NCI-H2107 treated with DMSO at 0.1 percent for 48 hours (cell line): ENCODE results near the gene INCENP.

Source experiments
- DNase-seq: peaks from one replicate; lab custom pipeline; 2025; ENCODE audit not compliant: unreplicated experiment; lab: John Stamatoyannopoulos, UW

Gene INCENP

GRCh38 chr11:62140304-62141110, 16.7 kb downstream of the INCENP start:
- DNase-seq, result no peak

DNA sequence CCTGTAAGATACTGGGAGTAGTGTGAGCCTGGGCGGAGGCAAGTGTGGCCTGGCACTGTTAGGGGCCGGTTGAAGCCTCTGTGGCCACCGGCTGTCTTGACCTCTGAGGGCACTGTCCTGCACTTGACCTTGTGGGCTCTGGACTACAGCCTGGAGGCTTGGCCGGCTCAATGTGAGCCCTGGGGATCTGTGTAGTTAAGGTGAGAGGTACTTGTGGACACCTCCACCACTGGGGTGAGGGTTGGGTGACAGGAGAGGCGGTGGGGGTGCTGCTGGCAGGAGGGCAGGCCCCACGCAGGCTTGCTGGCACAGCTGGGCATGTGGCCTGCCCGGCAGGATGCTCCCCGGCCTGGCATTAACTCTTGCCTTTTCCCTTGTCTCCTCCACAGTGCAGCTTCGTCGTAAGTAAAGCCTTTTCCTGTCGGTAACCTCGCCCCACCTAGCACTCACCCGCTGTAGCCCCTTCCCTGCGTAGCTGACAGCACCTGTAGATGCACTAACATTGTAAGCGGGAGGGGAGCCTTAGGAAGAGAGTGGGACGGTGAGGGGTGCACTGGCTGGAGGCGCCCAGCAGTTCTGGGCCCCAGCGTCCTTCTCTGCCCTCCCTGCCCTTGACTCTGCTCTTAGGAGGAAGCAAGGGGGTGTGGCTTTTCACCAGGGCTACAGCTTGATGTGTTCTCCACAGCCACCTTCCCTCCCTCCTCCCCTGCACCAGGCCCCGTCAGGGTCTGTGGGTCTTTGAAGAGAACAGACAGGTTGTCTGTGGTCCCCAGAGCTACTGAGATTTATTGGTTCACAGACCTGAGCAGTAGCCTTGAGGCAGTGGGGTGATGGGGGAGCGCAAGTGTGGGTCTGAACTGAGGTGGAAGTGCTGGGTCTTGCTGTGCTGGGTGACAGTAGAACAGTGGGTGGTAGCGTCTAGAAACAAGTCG, 17.6 kb downstream of the INCENP start:
- DNase-seq, result no peak

- no peak for DNase-seq
Observed at GRCh38 chr11:62142043-62142375, 18.2 kb downstream of the INCENP start.

GRCh38 chr11:62142921-62143320, 19.1 kb downstream of the INCENP start:
- no peak for DNase-seq

- DNase-seq, result no peak
Observed at GRCh38 chr11:62143727-62144126, 19.9 kb downstream of the INCENP start.

DNA sequence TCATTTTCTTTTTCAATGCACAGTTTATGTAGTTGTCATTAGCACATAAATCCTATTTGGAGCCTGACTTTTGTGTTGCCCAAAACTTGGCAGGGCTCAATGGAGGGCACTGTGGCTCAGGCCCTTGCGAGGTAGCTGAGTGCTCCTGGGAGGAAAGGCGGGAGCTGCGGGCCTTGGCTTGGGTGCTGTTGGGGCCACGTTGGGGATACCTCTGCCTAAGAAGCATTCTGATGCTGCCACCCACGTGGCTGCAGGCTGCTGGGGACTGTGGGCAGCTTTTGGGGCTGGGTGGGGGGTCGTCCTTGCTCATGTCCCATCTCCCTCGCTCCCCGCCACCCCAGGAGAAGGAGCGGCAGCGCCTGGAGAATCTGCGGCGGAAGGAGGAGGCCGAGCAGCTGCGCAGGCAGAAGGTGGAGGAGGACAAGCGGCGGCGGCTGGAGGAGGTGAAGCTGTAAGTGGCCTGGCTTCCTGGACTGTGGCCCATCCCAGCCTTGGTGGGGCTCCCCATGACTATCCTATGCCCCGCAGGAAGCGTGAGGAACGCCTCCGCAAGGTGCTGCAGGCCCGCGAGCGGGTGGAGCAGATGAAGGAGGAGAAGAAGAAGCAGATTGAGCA, 20.9 kb downstream of the INCENP start:
- no peak for DNase-seq

GRCh38 chr11:62145261-62145871, 21.6 kb downstream of the INCENP start:
- no peak for DNase-seq

DNA sequence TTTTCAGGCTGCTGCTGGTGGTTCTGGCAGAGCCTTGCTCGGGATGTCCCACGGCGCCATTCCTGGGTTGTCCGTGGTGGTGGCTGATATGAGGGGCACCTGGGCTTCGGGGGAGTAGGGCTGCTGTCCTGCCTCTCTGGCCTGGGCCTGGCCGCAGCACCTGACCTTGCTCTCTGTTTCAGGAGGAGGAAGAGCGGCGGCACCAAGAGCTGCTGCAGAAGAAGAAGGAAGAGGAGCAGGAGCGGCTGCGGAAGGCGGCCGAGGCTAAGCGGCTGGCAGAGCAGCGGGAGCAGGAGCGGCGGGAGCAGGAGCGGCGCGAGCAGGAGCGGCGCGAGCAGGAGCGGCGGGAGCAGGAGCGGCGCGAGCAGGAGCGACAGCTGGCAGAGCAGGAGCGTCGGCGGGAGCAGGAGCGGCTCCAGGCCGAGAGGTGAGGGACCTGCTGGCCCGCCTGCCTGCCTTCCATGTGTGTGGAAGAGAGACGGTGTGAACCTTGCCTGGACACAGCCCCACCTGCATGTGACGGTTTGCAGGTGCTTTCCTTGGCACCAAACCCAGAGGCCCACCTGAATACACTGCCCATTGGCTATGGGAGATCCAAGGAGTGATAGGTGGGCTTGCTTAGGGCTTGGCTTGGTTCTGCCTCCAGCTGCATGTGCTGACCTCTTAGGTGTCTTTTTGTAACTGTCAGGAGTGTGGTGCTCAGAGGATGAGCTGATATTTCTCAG, 22.8 kb downstream of the INCENP start:
- no peak for DNase-seq

GRCh38 chr11:62147545-62147944, 23.7 kb downstream of the INCENP start:
- no peak for DNase-seq

GRCh38 chr11:62148271-62148980, 24.6 kb downstream of the INCENP start:
- DNase-seq, result no peak

GRCh38 chr11:62149986-62150886, 26.4 kb downstream of the INCENP start:
- no peak for DNase-seq

GRCh38 chr11:62150887-62151736, 27.3 kb downstream of the INCENP start:
- no peak for DNase-seq

DNA sequence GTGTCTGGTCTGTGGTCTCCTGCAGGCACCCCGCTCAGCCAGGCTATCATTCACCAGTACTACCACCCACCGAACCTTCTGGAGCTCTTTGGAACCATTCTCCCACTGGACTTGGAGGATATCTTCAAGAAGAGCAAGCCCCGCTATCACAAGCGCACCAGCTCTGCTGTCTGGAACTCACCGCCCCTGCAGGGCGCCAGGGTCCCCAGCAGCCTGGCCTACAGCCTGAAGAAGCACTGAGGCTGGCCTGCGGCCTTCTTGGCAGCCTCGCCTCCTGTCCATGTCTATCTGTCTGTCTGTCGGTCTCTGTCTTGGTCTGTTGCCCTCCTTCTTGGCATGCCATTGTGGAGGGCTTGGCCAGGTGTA, 27.9 kb downstream of the INCENP start:
- no peak for DNase-seq

GRCh38 chr11:62152245-62153086, 28.7 kb downstream of the INCENP start:
- DNase-seq, result no peak

DNA sequence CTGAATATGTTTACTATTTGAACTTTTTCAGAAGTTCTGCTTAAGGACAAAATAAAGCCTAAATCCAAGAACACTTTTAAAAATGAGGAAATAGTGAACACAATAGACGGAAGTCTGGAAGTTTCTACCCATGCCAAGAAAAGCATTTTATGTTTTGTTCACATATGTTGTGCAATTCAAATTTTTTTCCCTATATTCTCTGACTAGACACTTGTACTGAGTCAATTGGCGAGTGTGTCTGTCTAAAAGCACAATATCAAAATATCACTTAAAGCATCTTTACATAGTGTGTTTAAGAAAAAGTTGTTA, 29.2 kb downstream of the INCENP start:
- DNase-seq, result no peak

GRCh38 chr11:62153617-62154016, 29.8 kb downstream of the INCENP start:
- no peak for DNase-seq

GRCh38 chr11:62157603-62158002, 33.8 kb downstream of the INCENP start:
- no peak for DNase-seq
